ENCODE measurements around the gene RSAD1.

Gene RSAD1

DNA sequence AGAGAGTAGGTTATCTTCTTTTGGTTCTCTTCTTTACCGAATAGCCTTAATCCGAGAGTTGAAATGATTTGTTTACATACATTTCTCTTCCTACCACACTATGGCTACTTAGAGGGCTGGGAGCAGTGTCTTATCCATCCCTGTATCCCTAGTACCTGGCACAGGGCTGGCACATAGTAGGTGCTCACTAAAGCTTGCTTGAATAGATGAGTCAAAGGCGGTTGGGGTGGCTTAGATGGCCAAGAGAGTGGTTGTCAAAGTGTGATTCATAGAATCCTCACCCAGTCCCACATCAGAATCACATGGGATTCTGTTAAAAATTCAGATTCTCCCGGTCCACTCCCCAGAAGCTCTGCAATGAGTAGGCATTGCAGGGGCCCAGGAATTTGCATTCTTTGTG, 21.0 kb upstream of the RSAD1 start:
- in situ Hi-C loops (cut with HindIII; ENCODE audit: low sequenced_read_pairs) = no loop called here

- in situ Hi-C loops (cut with HindIII; ENCODE audit: low sequenced_read_pairs) = no loop called here
These were observed 20.4 kb upstream of the RSAD1 start for GRCh38 chr17:50458270-50458669.

DNA sequence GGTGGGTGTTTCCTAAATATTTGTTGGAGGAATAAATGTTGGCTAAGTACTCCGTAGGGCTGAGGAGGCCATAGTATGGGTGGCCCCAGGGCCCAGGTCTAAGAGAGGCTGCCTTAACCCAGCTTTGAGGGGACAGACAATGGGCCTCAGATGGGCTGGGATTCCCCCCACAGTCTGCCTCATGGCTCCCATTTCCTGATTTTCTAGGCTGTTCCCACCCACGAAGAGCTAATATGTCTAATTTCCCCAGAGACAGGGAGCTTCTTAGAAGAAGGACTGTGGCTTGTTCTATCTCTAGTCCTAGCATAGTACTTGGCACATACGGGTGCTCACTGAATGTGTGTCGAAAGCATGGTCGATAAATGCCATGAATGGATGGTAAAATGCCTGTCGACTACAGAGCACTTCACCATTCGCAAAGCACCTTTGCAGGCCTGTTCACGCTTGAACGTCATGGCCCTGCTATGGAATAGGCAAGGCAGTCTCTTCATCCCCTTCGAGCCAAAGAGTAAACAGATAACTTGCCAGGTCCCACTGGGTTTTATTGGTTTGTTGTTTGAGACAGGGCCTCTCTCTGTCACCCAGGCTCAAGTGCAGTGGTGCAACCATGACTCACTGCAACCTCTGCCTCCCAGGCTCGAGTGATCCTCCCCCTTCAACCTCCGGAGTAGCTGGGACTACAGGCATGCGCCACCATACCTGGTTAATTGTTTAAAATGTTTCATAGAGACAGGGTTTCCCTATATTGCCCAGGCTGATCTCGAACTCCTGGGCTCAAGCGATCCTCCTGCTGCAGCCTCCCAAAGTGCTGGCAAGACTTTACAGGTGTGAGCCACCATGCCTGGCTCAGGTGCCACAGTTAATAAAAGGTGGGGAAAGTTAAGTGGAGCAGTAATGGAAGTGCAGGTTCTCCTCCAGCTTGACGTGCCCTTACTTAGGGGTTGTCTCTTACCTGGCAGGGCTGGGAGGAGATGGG, 19.7 kb upstream of the RSAD1 start:
- in situ Hi-C loops (cut with HindIII; ENCODE audit: low sequenced_read_pairs) = no loop called here

DNA sequence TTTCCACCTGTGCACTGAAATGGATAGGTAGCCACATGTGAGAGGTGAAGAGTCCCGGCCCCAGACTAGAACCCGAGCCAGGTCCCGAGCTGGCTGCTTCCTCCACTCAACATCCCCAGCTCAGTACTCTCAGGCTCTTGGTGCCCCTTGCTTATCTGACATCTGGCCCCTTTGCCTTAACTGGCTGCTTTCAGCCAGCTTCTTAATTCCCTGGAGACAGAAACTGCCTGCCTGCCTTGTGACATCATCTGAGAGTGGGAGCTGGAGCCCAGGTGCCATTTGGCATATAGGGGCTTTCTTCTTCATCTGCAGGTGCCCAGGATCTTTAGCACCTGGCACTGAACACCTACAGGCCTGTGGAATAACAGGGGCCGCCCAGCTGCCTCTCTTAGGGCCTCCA, 18.9 kb upstream of the RSAD1 start:
- in situ Hi-C loops (cut with HindIII; ENCODE audit: low sequenced_read_pairs) = no loop called here

DNA sequence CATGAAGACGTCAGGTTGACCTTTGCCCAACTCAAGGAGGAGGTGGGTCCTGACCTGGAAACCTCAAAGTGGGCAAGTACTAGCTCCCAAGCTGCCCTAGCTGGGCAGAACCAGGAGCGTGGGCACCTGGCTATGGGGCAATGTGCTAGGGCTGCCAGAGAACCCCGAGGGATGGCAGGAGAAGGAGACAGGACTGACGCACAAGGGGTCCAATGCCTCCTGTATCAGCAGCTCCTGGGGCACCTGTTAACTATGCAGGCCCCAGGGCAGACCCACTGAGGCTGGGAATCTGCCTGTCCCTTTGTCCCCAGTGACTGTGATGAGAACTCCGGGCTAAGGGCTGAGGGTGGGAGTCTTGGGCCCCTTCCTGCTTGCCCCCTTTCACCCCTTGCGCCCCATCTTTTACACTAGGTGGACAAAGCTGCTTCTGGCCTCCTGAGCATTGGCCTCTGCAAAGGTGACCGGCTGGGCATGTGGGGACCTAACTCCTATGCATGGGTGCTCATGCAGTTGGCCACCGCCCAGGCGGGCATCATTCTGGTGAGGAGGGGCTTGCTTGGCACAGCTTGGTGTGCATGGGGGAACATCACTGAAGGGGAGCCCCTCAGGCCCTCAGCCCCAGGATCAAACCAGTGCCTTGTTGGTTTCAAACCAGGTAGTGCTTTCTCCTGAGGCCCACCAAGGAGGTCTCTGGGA, 17.7 kb upstream of the RSAD1 start:
- in situ Hi-C loops (cut with HindIII; ENCODE audit: low sequenced_read_pairs) = no loop called here

- in situ Hi-C loops (cut with HindIII; ENCODE audit: low sequenced_read_pairs) = no loop called here
These were observed 17.0 kb upstream of the RSAD1 start for GRCh38 chr17:50461550-50462132.

GRCh38 chr17:50462446-50462845, 16.2 kb upstream of the RSAD1 start:
- in situ Hi-C loops (cut with HindIII; ENCODE audit: low sequenced_read_pairs) = no loop called here

DNA sequence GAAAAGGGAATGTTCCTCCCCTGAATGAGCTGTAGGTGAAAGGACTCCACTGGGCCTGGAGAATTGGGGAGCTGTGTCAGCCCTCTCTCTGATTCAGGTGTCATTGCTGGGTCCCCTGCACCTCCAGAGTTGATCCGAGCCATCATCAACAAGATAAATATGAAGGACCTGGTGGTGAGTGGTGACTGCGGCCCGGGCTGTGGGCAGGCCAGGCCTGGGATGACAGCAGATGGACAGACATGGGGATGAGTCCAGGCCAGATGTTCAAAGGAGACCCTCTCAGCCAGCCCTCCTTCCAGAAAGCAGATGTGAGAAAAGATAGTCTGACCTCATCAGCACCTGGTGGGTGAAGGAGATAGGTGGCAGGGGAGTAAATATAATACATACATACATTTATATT, 14.5 kb upstream of the RSAD1 start:
- in situ Hi-C loops (cut with HindIII; ENCODE audit: low sequenced_read_pairs) = no loop called here

DNA sequence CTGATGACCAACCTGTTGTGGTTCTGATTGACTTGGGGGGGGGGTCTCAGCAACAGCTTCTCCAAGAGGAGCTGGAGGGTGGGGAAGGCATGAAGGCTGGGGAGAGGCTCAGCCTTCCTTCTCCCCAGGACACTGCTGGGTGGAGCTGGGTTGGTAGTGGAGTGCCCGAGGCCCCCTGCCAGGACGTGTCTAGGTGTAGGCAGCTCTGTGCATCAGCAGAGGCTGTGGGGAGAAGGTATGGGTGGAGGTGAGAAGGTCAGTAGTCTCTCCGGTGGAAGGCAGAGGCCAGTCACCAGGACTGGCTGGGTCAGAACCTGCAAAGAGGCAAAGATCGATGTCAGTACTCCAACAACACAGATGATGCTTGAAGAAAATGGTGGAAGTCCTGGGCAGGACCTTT, 13.9 kb upstream of the RSAD1 start:
- in situ Hi-C loops (cut with HindIII; ENCODE audit: low sequenced_read_pairs) = no loop called here

DNA sequence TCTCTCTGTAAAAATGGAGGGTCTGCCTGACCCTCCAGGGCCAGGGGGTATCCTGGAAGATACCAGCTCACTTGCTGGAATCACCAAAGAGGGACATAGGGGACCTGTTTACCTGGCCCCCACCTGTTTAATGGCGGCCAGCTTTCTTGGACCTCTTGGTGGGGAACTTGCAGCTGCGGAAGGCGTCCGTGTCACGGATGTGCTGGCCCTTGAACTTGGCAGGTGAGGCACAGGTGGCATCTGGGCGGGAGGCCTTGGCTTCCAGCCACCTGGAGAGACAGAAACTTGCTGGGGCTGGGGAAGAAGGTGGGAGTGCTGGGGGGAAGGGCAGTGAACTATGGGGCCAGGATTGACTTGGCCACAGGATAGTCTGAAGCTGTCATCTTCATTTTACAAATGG, 13.5 kb upstream of the RSAD1 start:
- in situ Hi-C loops (cut with HindIII; ENCODE audit: low sequenced_read_pairs) = no loop called here

DNA sequence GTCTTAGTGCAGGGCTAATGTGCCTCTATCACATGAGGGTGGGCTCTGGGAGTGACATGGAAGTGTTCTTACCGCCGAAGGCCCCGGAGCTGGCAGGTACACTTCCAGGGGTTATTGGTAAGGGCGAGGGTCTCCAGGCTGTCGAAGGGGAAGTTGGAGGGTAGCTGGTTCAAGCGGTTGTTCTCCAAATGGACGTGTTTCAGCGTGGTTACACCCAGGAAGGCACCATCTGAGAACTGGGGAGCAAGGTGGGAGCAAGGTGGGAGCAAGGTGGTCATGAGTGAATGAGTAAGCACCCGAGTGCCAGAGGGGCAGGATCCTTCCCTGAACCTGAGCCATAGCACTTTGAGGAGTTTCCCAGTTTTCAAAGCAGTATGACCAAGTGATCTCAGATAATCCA, 13.0 kb upstream of the RSAD1 start:
- in situ Hi-C loops (cut with HindIII; ENCODE audit: low sequenced_read_pairs) = no loop called here

GRCh38 chr17:50466371-50467113, 12.1 kb upstream of the RSAD1 start:
- in situ Hi-C loops (cut with HindIII; ENCODE audit: low sequenced_read_pairs) = no loop called here

DNA sequence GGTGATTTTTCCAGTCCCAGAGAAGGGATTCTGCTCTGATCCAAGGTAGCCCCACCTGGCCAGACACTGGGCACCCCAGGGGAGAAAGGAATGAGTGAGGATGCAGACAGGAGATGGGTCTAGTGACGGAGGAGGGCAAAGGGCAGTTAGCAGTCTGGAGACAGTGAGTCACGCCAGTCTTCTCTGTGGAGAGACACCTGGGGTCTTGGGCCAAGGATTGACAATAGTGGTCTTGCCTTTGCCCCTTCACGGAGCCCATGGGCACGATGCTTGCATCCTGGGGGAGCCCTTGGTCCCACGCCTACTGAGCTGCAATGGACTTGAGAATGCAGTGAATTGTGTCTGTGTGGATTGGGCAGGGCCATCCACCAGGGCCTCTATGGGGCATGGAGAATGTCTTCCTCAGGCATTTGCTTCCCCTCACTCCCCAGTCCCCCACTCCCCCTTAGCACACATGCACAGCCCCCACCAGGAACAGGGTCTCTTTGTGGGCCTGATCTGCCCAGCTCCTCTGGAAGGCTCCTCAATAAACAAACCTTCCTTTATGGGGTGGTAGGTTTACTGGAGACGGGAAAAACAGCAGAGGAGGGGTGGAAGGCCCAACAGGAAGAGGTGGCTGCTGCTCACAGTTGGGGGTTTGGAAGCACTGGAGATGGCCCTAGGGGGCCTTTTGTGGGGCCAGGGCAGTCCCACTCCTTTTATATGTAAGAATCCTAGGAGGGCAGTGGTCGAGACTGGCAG, 11.4 kb upstream of the RSAD1 start:
- in situ Hi-C loops (cut with HindIII; ENCODE audit: low sequenced_read_pairs) = no loop called here

GRCh38 chr17:50467855-50468303, 10.8 kb upstream of the RSAD1 start:
- in situ Hi-C loops (cut with HindIII; ENCODE audit: low sequenced_read_pairs) = no loop called here

DNA sequence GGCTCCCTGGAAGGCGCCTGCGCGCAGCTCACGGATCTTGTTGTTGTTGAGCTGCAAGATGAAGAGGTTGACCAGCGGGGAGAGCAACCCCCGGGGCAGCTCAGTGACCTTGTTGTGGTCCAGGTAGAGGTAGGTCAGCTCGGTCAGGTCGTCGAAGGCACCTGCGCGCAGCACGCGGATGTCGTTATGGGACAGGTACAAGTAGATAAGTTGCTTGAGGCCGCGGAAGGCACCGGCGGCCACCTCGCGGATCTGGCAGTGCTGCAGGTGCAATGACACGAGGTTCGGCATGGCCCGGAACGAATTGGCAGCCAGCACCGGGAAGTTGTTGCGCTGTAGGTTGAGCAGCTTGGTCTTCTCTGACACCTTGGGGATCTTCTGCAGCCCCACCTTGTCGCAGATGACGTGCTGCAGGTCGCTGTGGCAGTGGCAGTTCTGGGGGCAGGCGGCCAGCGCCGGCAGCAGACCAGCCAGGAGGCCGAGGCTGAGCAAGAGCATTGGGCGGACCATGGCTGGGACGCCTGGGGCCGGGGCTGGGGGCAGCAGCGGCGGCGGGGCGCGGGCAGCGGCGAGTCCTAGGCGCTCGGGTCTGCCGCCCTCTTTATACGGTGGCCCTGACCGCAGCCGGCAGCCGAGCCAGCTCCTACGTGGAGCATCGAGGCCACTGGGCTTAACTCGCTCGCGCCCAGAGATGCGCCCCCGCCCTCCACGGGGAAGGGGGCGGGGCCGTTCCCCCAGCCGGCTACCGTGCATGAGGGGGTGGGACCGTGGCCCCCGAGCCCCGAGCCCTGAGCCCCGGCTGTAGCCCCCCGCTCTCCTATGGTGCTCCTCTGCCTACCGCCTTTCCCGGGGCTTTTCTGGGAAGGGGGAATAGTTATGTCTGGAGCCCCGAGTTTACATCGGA, 10.1 kb upstream of the RSAD1 start, which contains the start of gene CHAD:
TSS of gene CHAD (minus strand) at position 577 of the 904 bp plus-strand sequence. CDS start at position 510, 67 bp downstream.
- in situ Hi-C loops (cut with HindIII; ENCODE audit: low sequenced_read_pairs) = no loop called here

DNA sequence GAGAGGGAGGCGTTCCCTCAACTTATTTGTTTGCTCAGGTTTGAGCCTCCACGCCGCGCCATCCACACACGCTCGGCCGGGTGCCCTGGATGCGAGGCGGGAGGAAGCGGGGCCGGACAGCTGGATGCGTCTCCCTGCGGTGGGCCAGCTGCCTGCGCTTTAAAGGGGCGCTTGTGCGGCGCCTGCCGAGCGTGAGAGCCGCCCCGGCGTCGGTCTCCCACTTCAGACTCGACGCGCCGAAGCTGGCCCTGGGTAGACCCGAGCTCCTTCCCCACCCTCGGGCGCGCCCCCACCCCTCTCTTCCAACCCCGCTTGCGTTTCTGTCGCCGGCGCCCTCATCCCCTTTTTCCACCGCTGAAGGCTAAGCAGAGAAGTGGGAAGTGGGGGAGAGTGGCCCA, 9.5 kb upstream of the RSAD1 start:
- in situ Hi-C loops (cut with HindIII; ENCODE audit: low sequenced_read_pairs) = no loop called here

DNA sequence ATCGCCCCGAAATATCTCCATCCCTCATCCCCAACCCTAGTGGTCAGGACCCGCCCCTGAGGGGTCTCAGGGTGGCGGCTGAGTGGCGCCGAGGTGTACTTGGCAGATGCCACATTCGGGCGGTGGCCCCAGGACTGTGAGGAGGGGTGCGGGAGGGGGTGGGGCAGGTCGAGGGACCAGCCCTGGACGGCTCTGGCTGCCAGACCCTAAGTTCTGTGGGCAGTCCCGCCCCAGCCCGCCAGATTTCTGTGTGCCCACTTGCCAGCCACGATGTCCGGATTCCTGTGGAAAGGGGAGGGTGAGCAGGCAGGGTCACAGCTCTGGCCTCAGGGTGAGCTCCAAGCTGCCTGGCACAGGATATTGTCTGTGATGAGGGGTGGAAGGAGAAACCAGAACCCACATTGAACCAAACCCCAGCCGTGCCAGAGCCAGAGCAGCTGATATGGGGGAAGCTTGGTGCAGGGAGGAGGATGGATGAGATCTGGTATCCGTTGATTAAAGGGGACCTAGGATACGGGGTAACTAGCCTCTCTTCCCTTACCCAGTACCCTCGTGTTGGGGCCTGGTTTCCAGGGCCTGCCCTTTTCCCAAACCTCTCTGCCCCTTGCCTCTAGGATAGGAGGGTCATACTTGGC, 8.9 kb upstream of the RSAD1 start:
- in situ Hi-C loops (cut with HindIII; ENCODE audit: low sequenced_read_pairs) = no loop called here

DNA sequence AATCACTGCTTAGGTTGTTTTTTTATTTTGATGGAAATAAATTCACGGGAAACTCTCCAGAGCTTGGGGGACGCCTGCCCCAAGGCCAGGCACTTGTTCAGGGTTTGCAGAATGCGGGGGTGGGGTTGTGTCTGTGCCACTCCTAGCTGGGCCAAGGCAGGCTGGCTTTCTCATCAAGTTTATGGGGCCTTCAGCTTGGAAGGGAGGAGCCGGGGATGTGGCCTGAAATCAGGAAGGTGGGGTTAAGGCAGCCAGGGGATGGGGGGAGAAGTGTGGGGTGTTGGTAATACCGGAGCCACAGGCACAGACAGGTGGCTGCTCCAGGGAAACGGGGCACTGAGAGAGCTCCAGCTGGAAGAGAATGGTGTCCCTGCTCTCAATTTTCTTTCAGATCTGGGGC, 8.2 kb upstream of the RSAD1 start:
- in situ Hi-C loops (cut with HindIII; ENCODE audit: low sequenced_read_pairs) = no loop called here
